Uterus (tissue), 4 donors: ENCODE measurements around the gene FKBP3. TPM values are rescaled to one million over a fixed set of nuclear protein-coding genes. Genes with fewer than 3 reads are reported as not detected.

Experiments
- DNase-seq, 2 donors: peaks; one replicate each; pipeline ENCODE4 v3.0.0-alpha.2; 2019 to 2020
- H3K27ac ChIP-seq, 2 donors: fragments of 200-600 bp; sonication (generic); 1 replicate in 1 of 2; 2 replicates in 1 of 2; pipeline ENCODE4 v1.5.1; 2016 to 2018
- H3K27me3 ChIP-seq, 2 donors: fragments of 200-600 bp; sonication (generic); one replicate each; pipeline ENCODE4 v1.5.1; 2018 to 2019; ENCODE audit warnings: control low read depth in 1 of 2
- H3K36me3 ChIP-seq, 2 donors: fragments of 200-600 bp; sonication (generic); one replicate each; pipeline ENCODE4 v1.5.1; 2019; ENCODE audit warnings: control low read depth in 1 of 2
- H3K4me1 ChIP-seq, 2 donors: fragments of 200-600 bp; sonication (generic); one replicate each; pipeline ENCODE4 v1.5.1; 2018 to 2019; ENCODE audit warnings: control low read depth in 1 of 2
- H3K4me3 ChIP-seq, 2 donors: fragments of 200-600 bp; sonication (generic); 1 replicate in 1 of 2; 2 replicates in 1 of 2; pipeline ENCODE4 v1.5.1; 2018 to 2019; ENCODE audit warnings: mild to moderate bottlenecking in 1 of 2
- H3K9me3 ChIP-seq, 2 donors: fragments of 200-600 bp; sonication (generic); one replicate each; pipeline ENCODE4 v1.5.1; 2019; ENCODE audit warnings: control low read depth in 1 of 2
- CTCF ChIP-seq, 4 experiments: fragments of 200-600 bp in 2 of 4; fragments of 450-650 bp in 2 of 4; sonication (generic) in 2 of 4; IDR thresholded peaks; one replicate each; pipeline ENCODE4 v1.5.1; 2016 to 2019; ENCODE audit warnings: antibody characterized with exemption in 4 of 4, mild to moderate bottlenecking in 2 of 4, moderate library complexity in 1 of 4
- POLR2A ChIP-seq, 2 donors: fragments of 450-650 bp; IDR thresholded peaks; one replicate each; pipeline ENCODE4 v1.6.1; 2016; ENCODE audit warnings: antibody characterized with exemption in 2 of 2, mild to moderate bottlenecking in 1 of 2, moderate library complexity in 1 of 2
- intact Hi-C: fragments of 100-400 bp; cut with DNase I; formaldehyde crosslinking; loops from one replicate; pipeline ENCODE4 v1.15.1; 2023; ENCODE audit warnings: low total_unique reads
- total RNA-seq, 4 donors: library from RNA; depleted of rRNA in 3 of 4; stranded (reverse); fragments of >200 nt in 3 of 4; gene quantifications; one replicate each; pipeline versions ENCODE4 v1.1.0 to v1.2.4, GENCODE V29; 2014 to 2023
- donor health status: DM: yes; HTN: yes; CAD: no.

FKBP3 gene
- total RNA-seq, 4 donors from 2014 or later = 20.2 to 57.7 (median 37.8) TPM

GRCh38 chr14:45114327-45114726, 20.0 kb downstream of the FKBP3 start:
- intact Hi-C loops = no loop called here
- H3K27me3 ChIP-seq = no peaks in the 10 kb centered on the region
- H3K9me3 ChIP-seq = no peaks in the 10 kb centered on the region
- H3K27ac ChIP-seq = no peak overlapping the region
- TF ChIP-seq CTCF (IDR thresholded peaks at IDR 0.05) (no peak), POLR2A (IDR thresholded peaks at IDR 0.05) (no peak)
- no peaks in the 10 kb centered on the region for H3K4me1 ChIP-seq
- no peaks in the 10 kb centered on the region for H3K36me3 ChIP-seq
- no peak for DNase-seq
- no peak overlapping the region for H3K4me3 ChIP-seq

- Histone ChIP-seq H3K27ac (no peak overlapping the region), H3K36me3 (no peaks in the 10 kb centered on the region), H3K4me1 (no peaks in the 10 kb centered on the region), H3K27me3 (no peaks in the 10 kb centered on the region), H3K4me3 (no peak overlapping the region), H3K9me3 (no peaks in the 10 kb centered on the region)
- DNase-seq = no peak
- intact Hi-C loops = no loop called here
- no peak for TF ChIP-seq CTCF (IDR thresholded peaks at IDR 0.05)
- no peak for TF ChIP-seq POLR2A (IDR thresholded peaks at IDR 0.05)
These were observed 21.1 kb downstream of the FKBP3 start for GRCh38 chr14:45112896-45113781.

- peaks cover 0 to 3% of the 10 kb centered on the region in 2 donors for H3K36me3 ChIP-seq
- intact Hi-C loops = no loop called here
- no peaks in the 10 kb centered on the region for H3K4me1 ChIP-seq
- no peaks in the 10 kb centered on the region for H3K27me3 ChIP-seq
- no peak overlapping the region for H3K27ac ChIP-seq
- no peaks in the 10 kb centered on the region for H3K9me3 ChIP-seq
- no peak overlapping the region for H3K4me3 ChIP-seq
- no peak for DNase-seq
- TF ChIP-seq CTCF (IDR thresholded peaks at IDR 0.05) = no peak
- TF ChIP-seq POLR2A (IDR thresholded peaks at IDR 0.05) = no peak
These were observed 29.7 kb downstream of the FKBP3 start for GRCh38 chr14:45104561-45104960.

- TF ChIP-seq POLR2A (IDR thresholded peaks at IDR 0.05) = no peak
- Histone ChIP-seq H3K4me3 (no peak overlapping the region), H3K9me3 (no peaks in the 10 kb centered on the region), H3K36me3 (peaks cover 0 to 3% of the 10 kb centered on the region in 2 donors), H3K27me3 (no peaks in the 10 kb centered on the region), H3K27ac (no peak overlapping the region), H3K4me1 (no peaks in the 10 kb centered on the region)
- intact Hi-C loops = no loop called here
- no peak for DNase-seq
These were observed 30.5 kb downstream of the FKBP3 start for GRCh38 chr14:45103806-45104205.

GRCh38 chr14:45096218-45096617, 38.1 kb downstream of the FKBP3 start:
- H3K36me3 ChIP-seq = no peaks in the 10 kb centered on the region
- intact Hi-C loops = no loop called here

More at GRCh38 chr14:45096218-45096617, 38.1 kb downstream of the FKBP3 start:
- Histone ChIP-seq H3K27ac (no peak overlapping the region), H3K4me3 (no peak overlapping the region), H3K9me3 (no peaks in the 10 kb centered on the region), H3K4me1 (no peaks in the 10 kb centered on the region), H3K27me3 (no peaks in the 10 kb centered on the region)
- TF ChIP-seq CTCF (IDR thresholded peaks at IDR 0.05) (no peak), POLR2A (IDR thresholded peaks at IDR 0.05) (no peak)
- DNase-seq = no peak
